ENCODE results near the gene NCK1. TPM values are rescaled to one million over a fixed set of nuclear protein-coding genes. Genes with fewer than 3 reads are reported as not detected.

Gene NCK1
- total RNA-seq, 1 donor from 2014 or later = 28.4 TPM

- Mint-ChIP-seq H3K4me1 (ENCODE audit: low read depth, unreplicated experiment) (peaks cover 39% of the 10 kb centered on the region), H3K4me3 (ENCODE audit: unreplicated experiment) (no peak overlapping the region), H3K9me3 (ENCODE audit: unreplicated experiment) (peaks cover 5% of the 10 kb centered on the region), H3K36me3 (ENCODE audit: unreplicated experiment) (no peaks in the 10 kb centered on the region), H3K27me3 (ENCODE audit: unreplicated experiment) (no peaks in the 10 kb centered on the region), H3K27ac (ENCODE audit: unreplicated experiment) (no peak overlapping the region)
- no peak for DNase-seq
- TF ChIP-seq CTCF (IDR thresholded peaks at IDR 0.05; ENCODE audit: partially characterized antibody, unreplicated experiment) = no peak
Observed at GRCh38 chr3:136840252-136840651, 21.8 kb upstream of the NCK1 start.

DNA sequence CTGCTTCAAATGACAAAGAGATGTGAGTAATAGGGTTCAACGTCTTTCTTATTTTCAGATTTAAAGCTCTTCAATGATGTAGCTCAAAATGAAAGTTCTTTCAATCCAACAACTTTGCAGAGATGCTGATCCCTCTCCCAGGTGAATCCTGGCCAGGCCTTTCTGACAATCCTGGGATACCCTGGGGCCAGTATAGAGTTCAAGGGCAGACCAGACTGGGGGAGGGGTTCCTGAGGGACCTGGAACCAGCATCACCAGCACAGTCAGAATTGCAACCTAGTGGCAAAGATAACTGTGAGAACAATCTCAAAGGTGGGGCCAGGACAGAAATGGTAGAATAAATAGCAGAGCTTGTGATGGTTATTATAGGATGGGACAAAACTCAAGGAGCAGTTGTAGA lies 19.7 kb upstream of the NCK1 start:
- Mint-ChIP-seq H3K27me3 (ENCODE audit: unreplicated experiment) (no peaks in the 10 kb centered on the region), H3K36me3 (ENCODE audit: unreplicated experiment) (no peaks in the 10 kb centered on the region), H3K4me3 (ENCODE audit: unreplicated experiment) (no peak overlapping the region), H3K4me1 (ENCODE audit: low read depth, unreplicated experiment) (peaks cover 22% of the 10 kb centered on the region), H3K9me3 (ENCODE audit: unreplicated experiment) (peaks cover 5% of the 10 kb centered on the region), H3K27ac (ENCODE audit: unreplicated experiment) (no peak overlapping the region)
- no peak for DNase-seq
- no peak for TF ChIP-seq CTCF (IDR thresholded peaks at IDR 0.05; ENCODE audit: partially characterized antibody, unreplicated experiment)

GRCh38 chr3:136844724-136845123 lies 17.3 kb upstream of the NCK1 start:
- H3K4me1 Mint-ChIP-seq (ENCODE audit: low read depth, unreplicated experiment) = peaks cover 9% of the 10 kb centered on the region
- no peak for TF ChIP-seq CTCF (IDR thresholded peaks at IDR 0.05; ENCODE audit: partially characterized antibody, unreplicated experiment)
- H3K27me3 Mint-ChIP-seq (ENCODE audit: unreplicated experiment) = no peaks in the 10 kb centered on the region
- no peak overlapping the region for H3K27ac Mint-ChIP-seq (ENCODE audit: unreplicated experiment)
- peaks cover 5% of the 10 kb centered on the region for H3K9me3 Mint-ChIP-seq (ENCODE audit: unreplicated experiment)
- H3K36me3 Mint-ChIP-seq (ENCODE audit: unreplicated experiment) = no peaks in the 10 kb centered on the region
- no peak overlapping the region for H3K4me3 Mint-ChIP-seq (ENCODE audit: unreplicated experiment)
- DNase-seq = no peak

- no peaks in the 10 kb centered on the region for H3K27me3 Mint-ChIP-seq (ENCODE audit: unreplicated experiment)
- H3K4me1 Mint-ChIP-seq (ENCODE audit: low read depth, unreplicated experiment) = peaks cover 9% of the 10 kb centered on the region
- H3K36me3 Mint-ChIP-seq (ENCODE audit: unreplicated experiment) = no peaks in the 10 kb centered on the region
- no peak for TF ChIP-seq CTCF (IDR thresholded peaks at IDR 0.05; ENCODE audit: partially characterized antibody, unreplicated experiment)
- no peak for DNase-seq
- no peaks in the 10 kb centered on the region for H3K9me3 Mint-ChIP-seq (ENCODE audit: unreplicated experiment)
- no peak overlapping the region for H3K4me3 Mint-ChIP-seq (ENCODE audit: unreplicated experiment)
- H3K27ac Mint-ChIP-seq (ENCODE audit: unreplicated experiment) = no peak overlapping the region
Observed at GRCh38 chr3:136852180-136852579, 9.8 kb upstream of the NCK1 start.

GRCh38 chr3:136856665-136857064 lies 5.3 kb upstream of the NCK1 start:
- peak overlapping the region; percentile 62 for H3K27ac Mint-ChIP-seq (ENCODE audit: unreplicated experiment)
- H3K36me3 Mint-ChIP-seq (ENCODE audit: unreplicated experiment) = no peaks in the 10 kb centered on the region
- peaks cover 19% of the 10 kb centered on the region for H3K4me1 Mint-ChIP-seq (ENCODE audit: low read depth, unreplicated experiment)
- no peak overlapping the region for H3K4me3 Mint-ChIP-seq (ENCODE audit: unreplicated experiment)
- peaks cover 7% of the 10 kb centered on the region for H3K27me3 Mint-ChIP-seq (ENCODE audit: unreplicated experiment)
- TF ChIP-seq CTCF (IDR thresholded peaks at IDR 0.05; ENCODE audit: partially characterized antibody, unreplicated experiment) = no peak
- H3K9me3 Mint-ChIP-seq (ENCODE audit: unreplicated experiment) = peaks cover 5% of the 10 kb centered on the region
- no peak for DNase-seq
